Endothelial cell of umbilical vein (primary cell): ENCODE results near the gene SLC27A2. TPM values are rescaled to one million over a fixed set of nuclear protein-coding genes. Genes with fewer than 3 reads are reported as not detected.

Source experiments
- BruUV-seq: library from RNA; stranded (reverse); fragments of 400-500 nt; replicated peaks from 2 replicates; lab custom pipeline; 2021; lab: Mats Ljungman, UMichigan
- CTCF ChIA-PET: fragments of 300-600, 350-600 bp; sonication (Branson Sonifier 250); formaldehyde crosslinking; loops from one replicate; lab custom pipeline; 2021; ENCODE audit warnings: antibody characterized with exemption, inconsistent platforms; lab: Charles Lee
- POLR2A ChIA-PET: fragments of 300-600, 350-600 bp; sonication (Branson Sonifier 250); formaldehyde crosslinking; loops from one replicate; lab custom pipeline; 2021; ENCODE audit warnings: antibody characterized with exemption, inconsistent platforms; lab: Charles Lee
- DNase-seq: peaks from one replicate; pipeline ENCODE4 v3.0.0-alpha.2; 2011; ENCODE audit warnings: low read depth, low spot score
- FAIRE-seq: peaks from 2 replicates; lab custom pipeline; 2011; peaks lifted over from hg19 to GRCh38; lab: Jason Lieb, UNC
- H2AFZ ChIP-seq: 2 replicates; pipeline ENCODE4 v1.6.0; 2012; ENCODE audit warnings: low read depth, low read length, control low read depth, inconsistent platforms
- H3K27ac ChIP-seq: 2 replicates; pipeline ENCODE4 v1.5.1; 2011; ENCODE audit warnings: low read depth, mild to moderate bottlenecking, control low read depth, low read length, moderate library complexity; ENCODE audit not compliant: insufficient read depth
- H3K27me3 ChIP-seq, 2 experiments: 2 replicates each; pipeline versions ENCODE4 v1.6.0 to v1.6.1; 2011; ENCODE audit warnings: low read length in 2 of 2, mixed read lengths in 1 of 2; ENCODE audit not compliant: control insufficient read depth in 2 of 2, insufficient read depth in 2 of 2
- H3K36me3 ChIP-seq, 2 experiments: 2 replicates in 1 of 2; 3 replicates in 1 of 2; pipeline ENCODE4 v1.5.1; 2011; ENCODE audit warnings: low read length in 2 of 2, mild to moderate bottlenecking in 1 of 2, moderate library complexity in 1 of 2; ENCODE audit not compliant: control insufficient read depth in 2 of 2, insufficient read depth in 2 of 2; ENCODE audit errors: extremely low read depth in 1 of 2
- H3K4me1 ChIP-seq: 3 replicates; pipeline ENCODE4 v1.5.1; 2011; ENCODE audit warnings: mild to moderate bottlenecking, low read length; ENCODE audit not compliant: control insufficient read depth, insufficient read depth; ENCODE audit errors: extremely low read depth
- H3K4me2 ChIP-seq: 2 replicates; pipeline ENCODE4 v1.6.1; 2011; ENCODE audit warnings: low read length, control low read depth, mixed read lengths; ENCODE audit not compliant: insufficient read depth
- H3K4me3 ChIP-seq, 3 experiments: fragments of 200-600 bp in 1 of 3; sonication (generic), shearing (Covaris generic) in 1 of 3; replicated peaks in 1 of 3; 2 replicates each; pipeline ENCODE4 v1.5.1; 2011 to 2016; ENCODE audit warnings: control low read depth in 3 of 3, low read length in 3 of 3, mild to moderate bottlenecking in 2 of 3, inconsistent platforms in 1 of 3, low read depth in 1 of 3, moderate library complexity in 1 of 3; ENCODE audit not compliant: insufficient read depth in 1 of 3
- H3K79me2 ChIP-seq: 2 replicates; pipeline ENCODE4 v1.6.0; 2012; ENCODE audit warnings: low read length, inconsistent platforms; ENCODE audit not compliant: control insufficient read depth, insufficient read depth
- H3K9ac ChIP-seq: replicated peaks from 2 replicates; pipeline ENCODE3; 2011; ENCODE audit warnings: low read length, control low read depth; ENCODE audit not compliant: insufficient read depth; ENCODE audit errors: extremely low read depth
- H3K9me1 ChIP-seq: replicated peaks from 3 replicates; pipeline ENCODE4 v1.6.0; 2011; ENCODE audit warnings: mild to moderate bottlenecking, low read length; ENCODE audit not compliant: control insufficient read depth, insufficient read depth; ENCODE audit errors: extremely low read depth
- H3K9me3 ChIP-seq: replicated peaks from 2 replicates; pipeline ENCODE4 v1.5.1; 2012; ENCODE audit warnings: low read length, inconsistent platforms; ENCODE audit not compliant: control insufficient read depth, insufficient read depth
- H4K20me1 ChIP-seq: replicated peaks from 2 replicates; pipeline ENCODE3; 2011; ENCODE audit warnings: mild to moderate bottlenecking, low read length; ENCODE audit not compliant: control insufficient read depth, insufficient read depth; ENCODE audit errors: extremely low read depth
- CTCF ChIP-seq, 2 donors: IDR thresholded peaks; 1 replicate in 1 of 2; 2 replicates in 1 of 2; pipeline ENCODE4 v1.5.1; 2011; ENCODE audit warnings: low read length in 2 of 2, mild to moderate bottlenecking in 2 of 2, moderate library complexity in 2 of 2, control low read depth in 1 of 2, inconsistent platforms in 1 of 2, low read depth in 1 of 2; ENCODE audit not compliant: insufficient read depth in 1 of 2; ENCODE audit errors: extremely low read depth in 1 of 2
- EZH2 ChIP-seq: IDR thresholded peaks from 2 replicates; pipeline ENCODE4 v1.6.1; 2012; ENCODE audit warnings: borderline replicate concordance, low read depth, mild to moderate bottlenecking, moderate library complexity, low read length, inconsistent platforms; ENCODE audit not compliant: severe bottlenecking
- FOS ChIP-seq: IDR thresholded peaks from 2 replicates; pipeline ENCODE4 v1.6.1; 2011; ENCODE audit warnings: mild to moderate bottlenecking, low read length, moderate library complexity, borderline replicate concordance; ENCODE audit not compliant: insufficient read depth
- GATA2 ChIP-seq: IDR thresholded peaks from 2 replicates; pipeline ENCODE4 v1.7.0; 2011; ENCODE audit warnings: low read depth, mild to moderate bottlenecking, moderate library complexity, mixed read lengths, low read length; ENCODE audit not compliant: insufficient read length, insufficient read depth
- JUN ChIP-seq: IDR thresholded peaks from 2 replicates; pipeline ENCODE4 v1.6.1; 2011; ENCODE audit warnings: borderline replicate concordance, low read depth; ENCODE audit not compliant: insufficient read length, insufficient read depth
- MAX ChIP-seq: IDR thresholded peaks from 2 replicates; pipeline ENCODE4 v1.6.1; 2011; ENCODE audit not compliant: insufficient read depth, insufficient read length
- MYC ChIP-seq: IDR thresholded peaks from one replicate; pipeline ENCODE4 v1.6.1; 2011; ENCODE audit warnings: mild to moderate bottlenecking, low read depth, low read length
- POLR2A ChIP-seq: IDR thresholded peaks from 2 replicates; pipeline ENCODE4 v1.6.1; 2012; ENCODE audit warnings: low read depth, mild to moderate bottlenecking, control low read depth, low read length
- POLR2AphosphoS5 ChIP-seq: IDR thresholded peaks from 2 replicates; pipeline ENCODE4 v1.6.1; 2012; ENCODE audit warnings: low read depth, mild to moderate bottlenecking, control low read depth, low read length, moderate library complexity; ENCODE audit not compliant: insufficient read depth
- dilution Hi-C: fragments of 300-500 bp; cut with MboI; formaldehyde crosslinking; loops from one replicate; pipeline ENCODE4 v1.15.0; 2019; ENCODE audit warnings: low sequenced_read_pairs; ENCODE audit not compliant: extremely low pct_ligation_motif_present
- intact Hi-C: fragments of 100-400 bp; cut with micrococcal nuclease; formaldehyde crosslinking; loops from one replicate; pipeline ENCODE4 v1.10.0; 2022
- polyA plus RNA-seq, 4 experiments: library from polyadenylated mRNA; depleted of rRNA in 3 of 4; stranded (reverse) in 3 of 4; unstranded in 1 of 4; fragments of >200 nt; gene quantifications; 2 replicates each; pipeline versions ENCODE4 v1.2.1 to v1.2.3, GENCODE V29; 2011 to 2012; ENCODE audit warnings: missing spikeins in 1 of 4
- total RNA-seq: library from RNA; stranded (reverse); gene quantifications from 2 replicates; pipeline ENCODE4 v1.2.3, GENCODE V29; 2021

SLC27A2 gene
- total and polyA plus RNA-seq, 2 donors (not counting 3 experiments of a cell fraction or from before 2014, with no cell fraction given), result not detected

- Histone ChIP-seq H3K4me1 (no peaks in the 10 kb centered on the region), H3K9me1 (no peaks in the 10 kb centered on the region), H3K4me3 (no peak overlapping the region), H3K27me3 (peaks cover 2 to 3% of the 10 kb centered on the region in 2 experiments), H2AFZ (no peak overlapping the region), H3K36me3 (no peaks in the 10 kb centered on the region), H3K9me3 (no peaks in the 10 kb centered on the region), H4K20me1 (no peaks in the 10 kb centered on the region), H3K79me2 (no peaks in the 10 kb centered on the region), H3K27ac (no peak overlapping the region), H3K9ac (no peak overlapping the region), H3K4me2 (no peak overlapping the region)
- FAIRE-seq (no peak), DNase-seq (no peak)
- TF ChIP-seq JUN, result no peak
- no peak for TF ChIP-seq GATA2
- TF ChIP-seq POLR2A, result no peak
- TF ChIP-seq EZH2, result no peak
- no peak for TF ChIP-seq MAX
- no peak for TF ChIP-seq POLR2AphosphoS5
- no peak for TF ChIP-seq FOS
- no peak for TF ChIP-seq CTCF (IDR thresholded peaks at IDR 0.05; ENCODE audit: extremely low read depth in 1 of 2, insufficient read depth in 1 of 2, low read depth in 1 of 2, low read length in 2 of 2)
- TF ChIP-seq MYC, result no peak
- intact Hi-C loops (no loop called here), dilution Hi-C loops (no loop called here)
- CTCF ChIA-PET, result no interaction called here
- BruUV-seq, result no TSS peak
- POLR2A ChIA-PET, result no interaction called here
Measured at GRCh38 chr15:50225938-50226337, 43.9 kb downstream of the SLC27A2 start.
